Hematopoietic multipotent progenitor cell treated with erythropoietin and hydrocortisone succinate and interleukin-3 and kit ligand, for 6 days (in vitro differentiated cells): ENCODE results near the gene SIRT4.

Source experiments
- DNase-seq: peaks from one replicate; pipeline ENCODE4 v3.0.0-alpha.2; 2015

SIRT4 gene, protein sequence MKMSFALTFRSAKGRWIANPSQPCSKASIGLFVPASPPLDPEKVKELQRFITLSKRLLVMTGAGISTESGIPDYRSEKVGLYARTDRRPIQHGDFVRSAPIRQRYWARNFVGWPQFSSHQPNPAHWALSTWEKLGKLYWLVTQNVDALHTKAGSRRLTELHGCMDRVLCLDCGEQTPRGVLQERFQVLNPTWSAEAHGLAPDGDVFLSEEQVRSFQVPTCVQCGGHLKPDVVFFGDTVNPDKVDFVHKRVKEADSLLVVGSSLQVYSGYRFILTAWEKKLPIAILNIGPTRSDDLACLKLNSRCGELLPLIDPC

DNA sequence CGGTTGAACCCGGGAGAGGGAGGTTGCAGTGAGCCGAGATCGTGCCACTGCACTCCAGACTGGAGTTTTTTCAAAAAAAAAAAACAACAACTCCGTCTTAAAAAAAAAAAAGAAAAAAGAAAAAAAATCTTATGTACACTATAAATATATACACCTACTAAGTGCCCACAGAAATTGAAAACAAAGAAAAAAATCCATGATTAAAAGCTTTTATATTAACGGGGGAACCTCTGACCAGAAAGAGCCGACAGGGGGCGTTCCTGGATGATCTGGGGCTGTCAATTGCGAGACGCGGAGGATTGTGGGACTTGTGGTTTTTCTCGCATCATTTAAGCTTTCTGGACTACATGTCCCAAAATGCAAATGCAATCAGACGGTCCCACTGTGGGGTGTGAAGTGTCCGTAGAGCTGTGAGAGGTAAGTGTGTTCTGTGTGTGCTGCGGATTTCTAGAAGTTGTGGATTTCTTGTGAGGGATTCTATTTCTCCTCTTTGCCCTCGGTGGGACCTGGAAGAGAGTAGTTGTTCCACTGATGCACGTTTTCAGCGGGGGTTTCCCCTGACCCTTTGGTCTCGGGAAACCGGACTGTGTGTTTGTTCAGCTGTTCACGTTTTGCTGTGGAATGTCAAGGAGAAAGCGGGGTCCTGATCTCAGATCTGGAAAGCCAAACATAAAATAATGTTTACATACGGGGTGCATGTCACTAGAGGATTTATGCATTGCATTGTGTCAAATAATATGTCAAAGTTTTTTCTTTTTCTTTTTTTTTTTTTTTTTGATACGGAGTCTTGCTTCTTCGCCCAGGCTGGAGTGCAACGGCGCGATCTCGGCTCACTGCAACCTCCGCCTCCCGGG, at the start of gene SIRT4:
SIRT4 (plus strand) TSS at position 360 of the 854 bp plus-strand sequence. CDS start 1,241 bp downstream, outside the sequence.
- peak; percentile 99 for DNase-seq

DNA sequence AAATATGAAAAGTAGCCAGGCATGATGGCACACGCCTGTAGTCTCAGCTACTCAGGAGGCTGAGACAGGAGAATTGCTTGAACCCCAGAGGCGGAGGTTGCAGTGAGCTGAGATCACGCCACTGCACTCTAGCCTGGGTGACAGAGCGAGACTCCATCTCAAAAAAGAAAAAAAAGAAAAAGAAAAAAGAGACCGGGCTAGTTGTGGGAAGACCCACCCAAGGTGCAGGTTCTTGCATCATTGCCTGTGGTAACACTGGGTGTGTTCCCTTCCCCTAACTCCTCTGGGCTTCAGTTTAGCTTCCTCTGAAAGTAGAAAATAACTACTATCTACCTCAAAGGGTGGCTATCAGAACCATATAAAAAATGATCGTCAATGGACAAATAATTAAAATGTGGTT, 48.8 kb upstream of the SIRT4 start:
- peak; percentile 61 for DNase-seq

DNA sequence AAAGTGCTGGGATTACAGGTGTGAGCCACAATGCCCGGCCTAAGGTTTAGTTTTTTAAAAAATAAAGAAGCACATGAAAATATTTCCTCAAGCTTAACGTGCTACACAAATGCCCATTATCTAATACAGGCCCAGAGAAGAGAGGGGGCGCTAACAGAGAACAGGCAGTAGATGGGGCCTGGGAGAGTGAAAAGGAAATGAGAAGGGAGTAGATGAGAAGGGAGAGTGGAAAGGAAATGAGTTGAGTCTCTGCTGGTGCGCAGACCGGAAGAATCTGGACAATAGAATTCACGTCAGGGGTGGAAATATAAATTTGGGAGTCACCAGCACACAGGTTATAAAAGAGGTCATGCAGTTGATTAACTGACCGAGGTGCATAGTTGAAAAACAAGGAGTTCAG, 47.3 kb upstream of the SIRT4 start:
- DNase-seq = no peak

DNA sequence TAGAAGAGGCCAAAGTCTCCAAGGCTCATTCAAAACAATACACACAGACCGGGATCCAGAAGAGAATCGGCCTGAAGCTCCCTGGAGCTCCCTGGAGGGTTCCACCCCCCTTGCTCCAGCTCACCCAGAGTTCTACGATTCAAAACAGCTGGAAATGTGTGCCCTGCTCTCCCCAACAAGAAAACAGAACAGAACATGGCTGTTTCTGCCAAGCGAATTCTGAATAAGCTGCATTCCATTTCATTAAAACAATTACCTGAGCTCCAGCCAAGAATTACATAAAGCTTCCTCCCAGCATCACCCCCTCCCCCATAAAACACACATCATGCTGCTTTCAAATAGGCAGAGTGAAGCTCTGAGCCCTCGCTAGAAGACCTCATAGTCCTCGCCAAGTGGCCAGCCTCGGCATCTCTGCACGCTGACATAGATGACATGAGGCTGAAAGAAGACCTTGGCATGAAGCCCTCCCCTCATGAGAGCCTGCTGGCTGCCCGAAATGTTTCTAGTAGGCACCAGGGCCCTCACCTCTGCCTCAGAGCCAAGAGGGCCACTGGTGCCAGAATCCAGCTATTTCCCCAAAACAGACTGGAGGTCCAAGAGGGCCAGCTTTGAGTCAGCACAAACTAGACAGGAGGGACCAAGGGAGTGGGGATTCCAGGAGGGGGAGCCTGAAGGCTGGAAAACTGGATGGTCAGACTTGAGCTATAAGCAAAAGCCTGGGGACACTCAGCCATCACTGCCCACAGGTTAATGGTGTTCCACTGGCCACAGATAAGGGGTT, 44.9 kb upstream of the SIRT4 start:
- DNase-seq = no peak

DNA sequence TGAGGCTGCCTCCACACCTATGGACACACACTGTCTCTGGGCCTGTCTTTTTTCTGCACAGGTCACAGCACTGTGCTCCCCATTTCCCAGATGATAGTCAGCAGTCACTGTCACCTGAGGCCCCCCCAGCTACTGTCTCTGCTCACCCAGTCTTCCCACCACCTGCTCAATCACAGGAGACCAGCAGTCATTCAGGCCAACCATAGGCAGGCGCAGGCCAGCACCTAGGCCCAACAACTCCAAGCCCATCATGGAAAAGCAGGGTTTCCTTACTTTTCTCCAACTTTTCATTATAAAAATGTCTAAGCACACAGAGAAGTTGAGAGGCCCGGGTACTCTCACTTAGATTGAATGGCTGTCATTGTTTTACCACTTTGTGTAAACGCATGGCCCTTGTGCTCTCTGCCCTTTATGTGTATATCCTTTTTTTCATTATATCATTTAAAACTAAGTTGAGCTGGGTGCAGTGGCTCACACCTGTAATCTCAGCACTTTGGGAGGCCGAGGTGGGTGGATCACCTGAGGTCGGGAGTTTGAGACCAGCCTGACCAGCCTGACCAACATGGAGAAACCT, 43.7 kb upstream of the SIRT4 start:
- no peak for DNase-seq

DNA sequence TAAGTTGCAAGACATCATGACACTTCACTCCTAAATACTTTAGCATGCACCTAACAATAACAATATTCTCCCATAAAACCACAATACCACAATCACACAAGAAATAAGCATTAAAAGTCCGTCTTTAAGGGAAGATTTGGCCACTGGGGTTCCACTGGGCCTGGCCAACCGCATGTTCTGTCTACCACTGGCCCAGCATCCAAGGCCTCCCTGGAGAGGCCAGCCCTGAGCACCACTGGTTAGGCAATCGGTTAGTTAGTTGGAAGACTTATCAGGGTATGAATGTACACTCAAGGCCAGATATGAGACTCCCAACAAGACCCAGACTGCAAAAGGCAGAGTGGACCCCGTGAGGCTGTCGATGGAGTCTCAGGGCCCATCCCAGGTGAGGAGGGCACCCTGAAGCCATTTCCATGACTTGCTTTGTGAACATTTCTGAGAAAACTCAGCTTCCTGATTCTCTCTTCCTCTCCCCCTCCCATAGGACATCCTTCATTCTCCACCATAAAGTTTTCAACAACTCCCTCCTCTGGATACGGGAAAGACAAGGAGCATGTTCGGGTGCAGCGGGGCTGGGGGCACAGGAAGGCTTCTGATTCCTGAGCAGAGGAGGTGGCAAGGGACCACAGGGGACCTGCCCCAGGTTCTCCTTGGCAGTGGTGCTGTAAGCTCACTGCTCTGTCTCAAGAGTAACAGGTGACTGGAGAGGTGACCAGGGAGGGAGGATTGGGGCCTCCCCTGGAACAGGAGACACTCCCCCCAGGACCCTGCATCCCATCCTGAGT, 42.5 kb upstream of the SIRT4 start:
- no peak for DNase-seq

DNA sequence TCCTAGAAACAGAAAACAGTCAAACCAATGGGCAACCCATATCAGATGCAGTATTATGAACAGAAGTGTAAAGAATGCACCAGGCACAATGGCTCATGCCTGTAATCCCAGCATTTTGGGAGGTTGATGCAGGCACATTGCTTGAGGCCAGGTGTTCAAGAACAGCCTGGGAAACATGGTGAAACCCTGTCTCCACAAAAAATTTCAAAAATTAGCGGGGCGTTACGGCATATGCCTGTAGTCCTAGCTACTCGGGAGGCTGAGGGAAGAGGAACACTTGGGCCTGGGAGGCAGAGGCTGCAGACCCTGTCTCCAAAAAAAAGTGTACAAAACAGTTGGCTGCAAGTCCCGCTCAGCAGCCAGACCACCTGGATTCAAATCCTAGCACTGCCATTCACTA, 41.5 kb upstream of the SIRT4 start:
- DNase-seq = no peak

DNA sequence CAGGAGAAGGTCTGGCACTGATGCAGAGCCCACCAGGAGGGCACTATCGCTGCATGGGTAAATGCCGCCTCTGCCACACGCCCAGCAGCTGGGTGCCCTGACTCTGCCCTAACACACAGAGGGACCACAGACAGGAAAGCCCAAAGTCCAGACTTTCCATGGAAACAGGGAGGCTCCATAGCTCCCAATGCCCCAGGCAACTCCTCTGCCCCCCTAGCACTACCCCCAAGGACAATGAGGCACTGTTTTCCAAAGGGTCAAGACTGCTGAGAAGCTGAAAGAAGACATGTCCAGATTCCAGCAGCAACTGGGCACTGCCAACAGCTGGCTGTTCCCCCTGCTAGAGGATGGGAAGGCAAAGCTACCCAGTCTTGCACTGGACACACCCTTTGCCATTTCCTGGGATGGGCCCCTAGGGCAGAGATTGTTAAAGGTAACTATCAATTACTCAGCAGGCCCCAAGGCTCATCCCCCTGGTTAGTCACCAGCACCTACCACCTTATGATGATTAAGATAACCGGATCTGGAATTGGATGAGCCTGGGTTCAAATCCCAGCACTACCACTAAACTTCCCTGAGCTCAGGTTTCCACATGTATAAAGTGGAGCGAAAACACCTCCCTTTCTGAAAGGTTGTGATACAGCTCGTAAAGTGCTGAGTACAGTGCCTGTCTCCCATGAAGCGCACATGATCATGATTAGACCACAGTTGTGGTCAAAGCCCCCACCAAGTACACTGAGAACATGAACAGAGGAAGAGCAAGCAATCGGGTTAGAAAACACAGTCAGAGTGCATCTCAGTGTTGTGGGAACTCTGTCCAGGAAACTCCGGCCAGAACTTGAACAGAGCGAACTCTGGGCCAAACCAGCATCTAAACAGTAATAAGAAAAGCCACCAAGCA, 39.9 kb upstream of the SIRT4 start:
- DNase-seq = peak; percentile 39

DNA sequence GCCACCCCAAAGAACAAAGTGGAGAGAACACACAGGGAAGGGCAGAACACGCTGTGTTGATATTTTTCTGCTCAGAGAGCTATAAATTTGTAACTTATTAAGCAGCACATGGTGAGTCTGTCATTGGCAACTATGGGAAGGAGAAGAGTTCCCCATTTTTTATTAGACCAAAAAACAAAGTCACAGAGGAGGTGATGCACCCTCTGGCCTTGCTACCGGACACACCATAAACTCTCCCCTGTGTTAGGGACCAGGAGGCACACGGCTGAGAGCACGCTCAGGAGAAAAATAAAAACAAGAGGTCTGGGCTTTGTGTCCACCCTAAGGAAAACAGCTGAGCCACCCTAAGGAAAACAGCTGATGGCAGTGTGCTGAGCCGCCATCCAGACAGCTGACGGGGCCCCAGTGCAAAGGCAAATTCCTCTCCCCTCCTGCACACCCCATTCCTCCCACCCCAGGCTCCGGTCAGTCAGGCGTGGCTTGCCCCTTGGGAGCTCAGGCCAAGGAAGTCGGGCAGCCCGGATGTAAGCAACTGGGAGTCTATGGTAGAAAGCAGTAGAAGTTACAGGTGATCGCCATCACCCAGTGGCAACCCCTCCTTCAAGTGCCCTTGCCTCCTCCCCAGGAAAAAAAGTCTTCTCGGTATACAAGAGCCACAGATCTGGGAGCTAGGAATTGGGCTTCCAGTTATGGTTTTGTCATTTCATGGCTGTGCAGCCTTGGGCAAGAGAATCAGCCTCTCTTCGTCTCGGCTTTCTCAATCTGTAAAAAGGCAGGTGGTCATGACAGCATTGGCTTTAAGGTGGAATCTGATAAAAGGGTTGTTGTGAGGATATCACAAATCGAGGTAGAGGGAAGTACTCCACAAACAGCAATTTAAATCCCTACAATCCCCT, 39.0 kb upstream of the SIRT4 start:
- no peak for DNase-seq

DNA sequence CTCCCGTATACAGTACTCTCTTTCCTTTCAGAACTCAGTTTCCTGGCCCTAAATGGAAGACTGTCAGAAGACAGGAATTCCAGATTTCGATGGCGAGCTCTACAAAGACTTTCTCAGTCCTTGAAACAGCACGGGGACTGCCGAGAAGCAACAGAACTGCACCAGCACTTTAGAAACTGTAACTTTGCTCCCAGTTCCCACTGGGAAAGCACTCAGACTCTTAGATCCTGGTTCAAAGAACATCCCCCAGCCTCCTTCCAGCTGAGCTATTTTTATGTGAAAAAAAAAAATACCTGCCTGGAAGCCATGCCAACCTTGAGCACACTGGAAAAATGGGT, 38.4 kb upstream of the SIRT4 start:
- no peak for DNase-seq

DNA sequence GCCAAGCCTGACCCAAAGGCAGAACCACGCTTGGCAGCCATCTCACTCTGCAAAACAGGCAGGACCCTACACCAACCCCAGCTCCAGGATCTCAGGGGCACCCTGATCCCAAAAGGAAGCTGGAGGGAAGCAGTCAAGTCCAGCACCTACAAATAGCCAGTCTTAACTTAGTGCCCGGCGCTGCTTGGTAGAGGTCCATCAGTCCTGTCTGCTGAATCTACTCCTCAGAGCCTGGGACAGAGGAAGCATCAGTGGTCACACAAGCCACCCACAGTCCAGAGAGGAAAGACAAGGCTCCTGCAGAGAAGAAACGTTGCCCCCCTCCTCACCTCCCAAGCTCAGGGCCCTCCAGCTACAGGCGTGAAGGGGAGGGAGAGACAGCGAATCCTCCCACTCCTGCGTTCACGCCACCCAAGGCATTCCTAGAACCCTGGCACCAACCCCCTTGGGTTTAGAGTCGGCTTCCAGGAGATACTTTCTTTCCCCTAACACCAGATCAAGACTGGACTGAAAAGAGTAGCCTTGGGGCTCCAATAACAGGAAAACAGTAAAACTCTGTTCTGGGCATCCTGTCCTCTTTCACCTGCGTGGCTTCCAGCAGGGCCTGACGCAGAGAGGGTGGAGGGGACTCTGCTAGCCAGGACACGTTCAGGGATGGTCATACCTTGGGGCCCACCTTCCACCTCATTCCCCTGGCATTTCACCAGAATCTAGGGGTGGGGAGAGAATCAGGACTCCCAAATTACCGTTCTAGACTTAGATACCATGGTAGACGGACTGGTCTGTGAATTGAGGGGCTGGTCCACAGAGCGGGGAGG, 37.8 kb upstream of the SIRT4 start:
- DNase-seq = no peak

DNA sequence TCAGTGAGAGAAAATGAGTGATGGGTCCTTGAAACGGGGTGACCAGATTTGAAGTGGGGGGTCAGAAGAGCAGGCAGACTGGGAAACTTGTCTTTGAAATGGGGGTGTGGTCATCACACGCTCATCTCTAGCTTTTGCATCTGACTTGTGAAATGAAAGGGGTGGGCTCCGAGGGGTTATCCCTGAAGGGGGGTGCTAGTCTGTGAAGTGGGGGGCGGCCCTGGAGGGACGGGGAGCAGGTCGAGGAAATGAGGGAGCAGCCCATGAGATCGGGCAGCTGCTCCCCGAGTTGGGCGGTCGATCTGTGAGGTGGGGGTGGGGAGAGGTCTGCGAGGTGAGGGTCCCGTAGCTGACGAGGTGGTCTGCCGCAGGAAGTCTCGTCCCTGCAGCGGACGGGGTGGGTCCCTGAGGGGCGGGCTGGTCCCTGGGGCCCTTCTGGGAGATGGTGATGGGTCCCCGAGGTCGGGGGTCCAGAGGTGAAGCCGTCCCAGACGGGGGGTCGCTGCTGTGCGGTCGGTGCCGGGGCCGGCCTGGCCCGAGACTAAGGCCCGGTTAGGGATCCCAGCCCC, 37.1 kb upstream of the SIRT4 start:
- no peak for DNase-seq

DNA sequence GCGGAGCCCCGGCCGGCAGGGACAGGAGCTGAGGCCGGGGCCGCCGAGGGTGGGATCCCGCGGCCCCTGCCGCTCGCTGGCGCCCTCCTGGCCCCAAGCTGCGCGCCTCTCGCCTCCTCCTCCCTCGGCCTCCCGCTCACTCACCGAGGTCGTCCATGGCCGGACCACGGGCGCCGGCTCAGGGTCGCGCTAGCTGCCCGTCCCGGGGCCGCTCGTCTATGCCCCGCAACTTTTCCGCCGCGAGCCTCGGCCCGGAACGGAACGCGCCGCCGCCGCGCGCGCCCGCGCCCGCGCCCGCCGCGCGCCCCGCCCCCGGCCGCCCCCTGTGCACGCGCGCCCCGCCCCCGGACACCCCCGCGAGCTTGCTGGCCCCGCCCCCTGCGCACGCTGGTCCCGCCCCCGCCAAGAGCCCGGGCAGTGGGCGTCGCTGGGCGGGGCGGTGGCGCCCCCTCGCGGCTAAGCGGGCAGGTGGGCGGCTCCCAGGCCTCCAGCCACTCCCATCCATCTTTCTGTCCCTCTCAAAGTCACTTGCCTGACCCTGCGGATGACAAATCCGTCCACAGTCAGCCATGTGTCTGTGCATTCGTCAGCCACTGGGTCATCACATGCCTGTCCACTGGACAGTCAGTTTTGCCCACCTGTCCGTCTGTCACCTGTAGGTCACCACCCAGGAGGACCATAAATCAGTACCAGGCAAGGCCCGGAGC, 36.5 kb upstream of the SIRT4 start, which contains the start of gene PXN:
PXN (minus strand) TSS at position 258 of the 707 bp plus-strand sequence; CDS start at position 157, 101 bp downstream.
- DNase-seq = peak; percentile 82

DNA sequence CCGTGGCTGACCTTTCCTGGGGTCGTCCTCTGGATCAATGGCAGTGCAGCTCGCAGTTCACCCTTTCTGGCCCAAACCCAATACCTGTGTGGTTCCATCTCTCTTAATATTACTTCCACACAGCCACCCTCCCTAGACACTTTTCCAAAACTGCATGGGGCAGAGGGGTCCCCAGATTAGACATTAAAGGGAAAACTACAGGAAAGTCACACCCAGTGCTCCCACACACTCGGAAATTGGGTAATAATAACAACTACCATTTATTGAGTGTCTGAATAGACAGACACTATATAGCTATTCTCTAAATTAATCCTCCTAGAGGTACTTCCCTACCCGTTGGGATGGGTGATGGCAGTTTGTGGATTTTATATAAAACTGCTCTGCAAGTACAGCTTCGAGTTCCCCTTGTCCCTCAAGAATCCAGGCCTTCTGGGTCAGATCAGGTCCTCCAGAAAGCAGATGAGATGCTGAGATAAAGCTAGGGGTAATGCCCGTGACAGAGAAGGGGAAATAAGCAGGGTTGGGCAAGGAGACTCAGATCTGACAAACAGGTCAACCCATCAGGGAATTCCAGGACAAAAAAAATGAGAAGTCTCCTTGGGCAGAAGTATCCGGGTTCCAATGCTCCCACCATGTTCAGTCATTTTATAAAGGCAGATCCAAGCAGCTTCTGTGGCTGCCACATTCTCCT, 35.8 kb upstream of the SIRT4 start:
- DNase-seq = no peak

DNA sequence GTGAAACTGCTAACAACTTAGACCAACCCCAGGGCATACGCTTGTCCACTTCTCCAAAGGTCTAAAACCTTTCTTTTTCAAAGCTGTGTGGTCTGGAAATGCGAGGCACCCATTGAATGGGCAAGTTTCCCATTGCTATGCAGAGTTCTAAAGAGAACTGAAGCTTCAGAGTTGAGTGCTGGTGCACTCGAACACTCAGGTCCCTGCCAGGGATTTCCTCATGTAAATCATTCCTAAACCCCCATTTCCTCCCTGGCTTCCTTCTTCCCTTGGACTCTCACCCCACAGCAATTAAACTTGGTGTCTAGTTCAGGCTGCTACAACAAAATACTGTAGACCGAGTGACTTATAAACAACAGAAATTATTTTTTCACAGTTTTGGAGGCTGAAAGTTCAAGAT, 34.4 kb upstream of the SIRT4 start:
- no peak for DNase-seq

DNA sequence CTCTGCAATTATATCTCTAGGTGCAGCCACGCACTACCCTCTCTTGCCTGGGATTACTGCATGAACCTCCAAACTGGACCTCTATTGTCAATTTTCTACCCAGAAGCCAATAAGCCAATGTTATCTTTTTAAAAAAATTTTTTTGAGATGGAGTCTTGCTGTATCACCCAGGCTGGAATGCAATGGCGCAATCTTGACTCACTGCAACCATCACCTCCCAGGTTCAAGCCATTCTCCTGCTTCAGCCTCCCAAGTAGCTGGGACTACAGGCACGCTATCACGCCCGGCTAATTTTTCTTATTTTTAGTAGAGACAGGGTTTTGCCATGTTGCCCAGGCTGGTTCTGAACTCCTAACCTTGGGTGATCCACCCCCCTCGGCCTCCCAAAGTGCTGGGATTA, 25.4 kb upstream of the SIRT4 start:
- no peak for DNase-seq
